Chondrocyte (in vitro differentiated cells): ENCODE data around the gene SERBP1. TPM values are rescaled to one million over a fixed set of nuclear protein-coding genes. Genes with fewer than 3 reads are reported as not detected.

Experiments
- DNase-seq: peaks from one replicate; pipeline ENCODE4 v3.0.0; 2021; ENCODE audit warnings: mixed read lengths, low spot score
- H3K27ac Mint-ChIP-seq: one replicate; pipeline ENCODE4 v1.8.0; 2021; ENCODE audit warnings: mild to moderate bottlenecking, moderate library complexity, mixed read lengths; ENCODE audit not compliant: unreplicated experiment
- H3K27me3 Mint-ChIP-seq: 2 replicates; pipeline ENCODE4 v1.8.0; 2021; ENCODE audit warnings: low read depth, mixed read lengths
- H3K36me3 Mint-ChIP-seq: 2 replicates; pipeline ENCODE4 v1.8.0; 2021; ENCODE audit warnings: low read depth, mixed read lengths
- H3K4me1 Mint-ChIP-seq: 2 replicates; pipeline ENCODE4 v1.8.0; 2021; ENCODE audit warnings: low read depth, mild to moderate bottlenecking, mixed read lengths
- H3K4me3 Mint-ChIP-seq: one replicate; pipeline ENCODE4 v1.8.0; 2021; ENCODE audit warnings: mild to moderate bottlenecking, moderate library complexity, mixed read lengths; ENCODE audit not compliant: unreplicated experiment
- H3K9me3 Mint-ChIP-seq: 2 replicates; pipeline ENCODE4 v1.8.0; 2021; ENCODE audit warnings: low read depth, mixed read lengths
- long read RNA-seq: library from polyadenylated mRNA; stranded (forward); transcript quantifications from one replicate; pipeline ENCODE4 v2.0.0, GENCODE V29; 2021
- total RNA-seq: library from RNA; stranded (reverse); gene quantifications from 3 replicates; pipeline ENCODE4 v1.2.1, GENCODE V29; 2021
- TF ChIP-seq, protein P1 (sequence below): fragments of 200-600 bp; sonication (generic); IDR thresholded peaks from 2 replicates; pipeline ENCODE4 v1.5.0; 2021; ENCODE audit warnings: antibody characterized with exemption, mild to moderate bottlenecking, moderate library complexity

SERBP1 gene
- total RNA-seq: 143 to 175 TPM (median 145 TPM) in 3 replicates
- long read RNA-seq, full-length matches to known transcripts: 272 of 287 reads
- long read RNA-seq, partial matches to known transcripts: 5 of 287 reads
- long read RNA-seq, other reads (novel, unspliced or antisense): 10 of 287 reads

DNA sequence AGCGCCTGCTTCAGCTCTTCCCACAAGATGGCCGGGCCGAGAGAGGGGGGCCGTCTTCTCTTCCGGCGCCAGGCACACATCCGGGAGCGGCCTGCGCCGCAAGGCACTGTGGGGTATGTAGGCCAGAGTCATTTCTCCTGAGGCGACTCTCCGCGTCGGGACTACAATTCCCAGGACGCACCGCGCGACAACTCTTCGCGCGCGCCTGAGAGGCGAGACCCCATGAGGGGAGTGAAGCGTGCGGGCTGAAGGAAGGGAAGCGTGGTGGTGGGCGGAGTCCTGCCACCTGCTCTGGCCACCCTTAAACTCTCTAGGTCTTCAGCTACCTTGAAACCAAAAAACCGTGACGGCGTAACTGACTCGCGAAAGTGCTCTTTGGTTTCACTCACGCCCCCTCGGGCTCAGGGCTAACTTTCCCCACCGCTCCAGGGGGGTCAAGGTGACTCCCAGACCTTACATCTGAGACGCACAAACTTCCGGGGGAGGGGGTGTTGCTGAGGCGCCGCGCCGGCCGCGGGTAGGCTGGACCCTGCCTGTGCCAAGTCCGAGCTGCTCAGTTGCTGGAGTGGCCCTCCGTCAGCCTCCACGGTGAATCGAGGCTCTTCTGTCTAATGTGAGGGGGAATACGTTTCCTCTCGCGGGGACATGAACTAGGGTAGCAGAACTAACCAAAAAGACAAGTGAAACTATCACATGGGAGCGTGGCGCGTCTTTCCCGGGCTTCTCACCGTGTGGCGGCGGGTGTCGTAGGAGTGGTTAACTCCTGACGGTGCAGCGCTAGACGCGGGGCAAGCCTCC is at the start of gene SERBP1:
TSS of gene SERBP1 (minus strand) at position 45 of the 798 bp plus-strand sequence. CDS start 102 bp downstream, outside the sequence.
- H3K4me3 Mint-ChIP-seq: peak within 1 kb of the TSS; percentile 87
- peaks cover 66% of the 10 kb centered on the region for H3K4me1 Mint-ChIP-seq
- H3K27ac Mint-ChIP-seq: peak within 1 kb of the TSS; percentile 97
- no peaks in the 10 kb centered on the region for H3K9me3 Mint-ChIP-seq
- H3K27me3 Mint-ChIP-seq: no peaks in the 10 kb centered on the region
- H3K36me3 Mint-ChIP-seq: peaks cover 2% of the 10 kb centered on the region
- TF ChIP-seq, protein P1, sequence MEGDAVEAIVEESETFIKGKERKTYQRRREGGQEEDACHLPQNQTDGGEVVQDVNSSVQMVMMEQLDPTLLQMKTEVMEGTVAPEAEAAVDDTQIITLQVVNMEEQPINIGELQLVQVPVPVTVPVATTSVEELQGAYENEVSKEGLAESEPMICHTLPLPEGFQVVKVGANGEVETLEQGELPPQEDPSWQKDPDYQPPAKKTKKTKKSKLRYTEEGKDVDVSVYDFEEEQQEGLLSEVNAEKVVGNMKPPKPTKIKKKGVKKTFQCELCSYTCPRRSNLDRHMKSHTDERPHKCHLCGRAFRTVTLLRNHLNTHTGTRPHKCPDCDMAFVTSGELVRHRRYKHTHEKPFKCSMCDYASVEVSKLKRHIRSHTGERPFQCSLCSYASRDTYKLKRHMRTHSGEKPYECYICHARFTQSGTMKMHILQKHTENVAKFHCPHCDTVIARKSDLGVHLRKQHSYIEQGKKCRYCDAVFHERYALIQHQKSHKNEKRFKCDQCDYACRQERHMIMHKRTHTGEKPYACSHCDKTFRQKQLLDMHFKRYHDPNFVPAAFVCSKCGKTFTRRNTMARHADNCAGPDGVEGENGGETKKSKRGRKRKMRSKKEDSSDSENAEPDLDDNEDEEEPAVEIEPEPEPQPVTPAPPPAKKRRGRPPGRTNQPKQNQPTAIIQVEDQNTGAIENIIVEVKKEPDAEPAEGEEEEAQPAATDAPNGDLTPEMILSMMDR: peak; percentile 13
- peak; percentile 99 for DNase-seq

- Mint-ChIP-seq H3K27ac (no peak overlapping the region), H3K4me1 (peaks cover 10% of the 10 kb centered on the region), H3K27me3 (peaks cover 2% of the 10 kb centered on the region), H3K9me3 (no peaks in the 10 kb centered on the region), H3K36me3 (no peaks in the 10 kb centered on the region), H3K4me3 (no peak overlapping the region)
- TF ChIP-seq, protein P1: no peak
- DNase-seq: no peak
Measured at GRCh38 chr1:67479146-67479891, 49.1 kb upstream of the SERBP1 start.

DNA sequence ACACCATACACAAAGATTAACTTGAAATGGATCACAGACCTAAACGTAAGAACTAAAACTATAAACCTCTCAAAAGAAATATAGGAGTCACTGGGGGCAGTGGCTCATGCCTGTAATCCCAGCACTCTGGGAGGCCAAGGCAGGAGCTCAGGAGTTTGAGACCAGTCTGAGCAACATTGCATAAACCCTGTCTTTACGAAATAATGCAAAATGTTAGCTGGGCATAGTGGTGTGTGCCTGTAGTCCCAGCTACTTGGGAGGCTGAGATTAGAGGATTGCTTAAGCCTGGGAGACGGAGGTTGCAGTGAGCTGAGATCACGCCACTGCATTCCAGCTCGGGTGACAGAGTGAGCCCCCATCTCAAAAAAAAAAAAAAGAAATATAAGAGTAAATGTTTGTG is 46.7 kb upstream of the SERBP1 start:
- no peak overlapping the region for H3K27ac Mint-ChIP-seq
- DNase-seq: no peak
- no peaks in the 10 kb centered on the region for H3K9me3 Mint-ChIP-seq
- peaks cover 2% of the 10 kb centered on the region for H3K27me3 Mint-ChIP-seq
- H3K36me3 Mint-ChIP-seq: no peaks in the 10 kb centered on the region
- TF ChIP-seq, protein P1: no peak
- peaks cover 9% of the 10 kb centered on the region for H3K4me1 Mint-ChIP-seq
- no peak overlapping the region for H3K4me3 Mint-ChIP-seq

DNA sequence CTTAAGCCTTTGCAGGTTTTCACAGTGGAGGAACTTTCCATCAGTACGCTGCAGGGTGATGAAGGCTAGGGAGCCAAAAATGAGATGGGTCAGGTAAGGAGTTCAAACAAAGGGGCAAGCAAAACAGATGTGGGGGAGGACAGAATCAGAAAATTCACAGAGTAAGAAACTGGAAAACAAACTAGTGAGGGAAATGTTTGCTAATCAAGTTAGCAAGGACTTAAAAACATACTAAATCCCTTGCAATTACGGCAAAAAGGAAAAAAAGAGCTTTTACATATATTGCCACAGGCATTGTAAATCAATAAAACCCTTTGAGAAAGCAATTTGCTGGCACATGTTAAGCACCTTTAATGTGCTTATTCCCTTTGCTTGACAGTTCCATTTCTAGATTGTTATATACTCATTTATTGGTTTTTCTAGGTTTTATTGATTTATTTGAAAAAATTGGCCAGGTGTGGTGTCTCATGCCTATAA is 45.8 kb upstream of the SERBP1 start:
- no peak overlapping the region for H3K4me3 Mint-ChIP-seq
- no peaks in the 10 kb centered on the region for H3K9me3 Mint-ChIP-seq
- no peak for DNase-seq
- no peak overlapping the region for H3K27ac Mint-ChIP-seq
- H3K27me3 Mint-ChIP-seq: peaks cover 2% of the 10 kb centered on the region
- TF ChIP-seq, protein P1: no peak
- H3K36me3 Mint-ChIP-seq: no peaks in the 10 kb centered on the region
- H3K4me1 Mint-ChIP-seq: peaks cover 9% of the 10 kb centered on the region

DNA sequence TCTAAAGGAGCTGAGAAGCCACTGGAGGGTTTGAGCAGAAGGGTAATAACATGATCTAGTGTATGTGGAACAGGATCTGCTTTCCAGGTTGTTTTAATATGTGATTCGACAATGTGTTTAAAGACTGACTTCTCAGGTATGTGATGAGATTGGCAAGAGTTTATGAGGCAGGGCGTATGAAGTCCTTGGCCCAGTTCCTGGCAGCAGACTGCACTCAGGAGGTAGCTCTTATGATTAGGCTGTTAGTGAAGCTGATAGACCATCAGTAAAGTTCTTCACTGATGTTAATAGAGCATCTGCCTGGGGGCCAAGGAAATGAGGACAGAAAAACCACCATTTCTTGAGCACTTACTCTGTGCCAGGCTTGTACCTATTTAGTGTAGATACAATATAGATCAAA is 41.9 kb upstream of the SERBP1 start:
- H3K4me3 Mint-ChIP-seq: no peak overlapping the region
- H3K4me1 Mint-ChIP-seq: peaks cover 19% of the 10 kb centered on the region
- H3K9me3 Mint-ChIP-seq: no peaks in the 10 kb centered on the region
- H3K27me3 Mint-ChIP-seq: peaks cover 2% of the 10 kb centered on the region
- no peak overlapping the region for H3K27ac Mint-ChIP-seq
- TF ChIP-seq, protein P1: no peak
- DNase-seq: no peak
- no peaks in the 10 kb centered on the region for H3K36me3 Mint-ChIP-seq
